Thoracic aorta (tissue), 2 donors: ENCODE data around the gene HIVEP2. TPM values are rescaled to one million over a fixed set of nuclear protein-coding genes. Genes with fewer than 3 reads are reported as not detected.

Experiments used
- ATAC-seq: fragments of 150-250 bp; one replicate; pipeline ENCODE4 v1.8.0; 2017; ENCODE audit warnings: low read depth; ENCODE audit not compliant: insufficient number of reproducible peaks, low FRiP score
- DNase-seq: peaks from one replicate; pipeline ENCODE4 v3.0.0-alpha.2; 2020; ENCODE audit warnings: low spot score
- H3K27ac ChIP-seq, 2 donors: fragments of 200-600 bp; sonication (generic); 1 replicate in 1 of 2; 2 replicates in 1 of 2; pipeline ENCODE4 v1.5.1; 2016; ENCODE audit warnings: mild to moderate bottlenecking in 2 of 2, moderate library complexity in 2 of 2
- H3K27me3 ChIP-seq: fragments of 200-600 bp; sonication (generic); replicated peaks from 2 replicates; pipeline ENCODE4 v1.6.0; 2016; ENCODE audit warnings: mild to moderate bottlenecking; ENCODE audit not compliant: insufficient read depth
- H3K36me3 ChIP-seq: fragments of 200-600 bp; sonication (generic); one replicate; pipeline ENCODE4 v1.5.1; 2016
- H3K4me1 ChIP-seq, 2 donors: fragments of 200-600 bp; sonication (generic); 1 replicate in 1 of 2; 2 replicates in 1 of 2; pipeline versions ENCODE4 v1.5.1 to v1.6.0; 2016; ENCODE audit warnings: low read depth in 2 of 2, mild to moderate bottlenecking in 1 of 2; ENCODE audit not compliant: control insufficient read depth in 1 of 2
- H3K4me3 ChIP-seq: fragments of 200-600 bp; sonication (generic); 2 replicates; pipeline ENCODE4 v1.5.1; 2016; ENCODE audit warnings: mild to moderate bottlenecking
- H3K9me3 ChIP-seq: fragments of 200-600 bp; sonication (generic); 2 replicates; pipeline ENCODE4 v1.5.1; 2016
- CTCF ChIP-seq: fragments of 200-600 bp; sonication (generic); IDR thresholded peaks from one replicate; pipeline ENCODE4 v1.5.1; 2019; ENCODE audit warnings: antibody characterized with exemption
- total RNA-seq, 2 donors: library from RNA; depleted of rRNA; stranded (reverse); fragments of >200 nt; gene quantifications; one replicate each; pipeline versions ENCODE4 v1.1.0 to v1.2.3, GENCODE V29; 2016

The HIVEP2 gene
- total RNA-seq, 2 donors from 2014 or later = 32.9 to 51.7 TPM

GRCh38 chr6:142878407-142878806 is 66.6 kb downstream of the HIVEP2 start:
- H3K27me3 ChIP-seq = no peaks in the 10 kb centered on the region
- no peak overlapping the region for H3K27ac ChIP-seq
- DNase-seq (no peak), ATAC-seq (no peak)
- no peaks in the 10 kb centered on the region for H3K36me3 ChIP-seq
- no peak for TF ChIP-seq CTCF
- no peaks in the 10 kb centered on the region for H3K9me3 ChIP-seq
- H3K4me3 ChIP-seq = no peak overlapping the region
- H3K4me1 ChIP-seq = peaks cover 0 to 30% of the 10 kb centered on the region in 2 donors

- ATAC-seq (no peak), DNase-seq (no peak)
- Histone ChIP-seq H3K27ac (no peak overlapping the region), H3K27me3 (no peaks in the 10 kb centered on the region), H3K4me3 (no peak overlapping the region), H3K36me3 (no peaks in the 10 kb centered on the region), H3K4me1 (peaks cover 16 to 34% of the 10 kb centered on the region in 2 donors), H3K9me3 (no peaks in the 10 kb centered on the region)
- TF ChIP-seq CTCF = no peak
Observed at GRCh38 chr6:142874676-142875075, 70.3 kb downstream of the HIVEP2 start.

- DNase-seq (no peak), ATAC-seq (no peak)
- Histone ChIP-seq H3K27me3 (no peaks in the 10 kb centered on the region), H3K36me3 (no peaks in the 10 kb centered on the region), H3K4me3 (no peak overlapping the region), H3K27ac (peak overlapping the region; percentile 33 to 52), H3K4me1 (peaks cover 32 to 44% of the 10 kb centered on the region in 2 donors), H3K9me3 (no peaks in the 10 kb centered on the region)
- no peak for TF ChIP-seq CTCF
Observed at GRCh38 chr6:142872376-142872775, 72.6 kb downstream of the HIVEP2 start.

DNA sequence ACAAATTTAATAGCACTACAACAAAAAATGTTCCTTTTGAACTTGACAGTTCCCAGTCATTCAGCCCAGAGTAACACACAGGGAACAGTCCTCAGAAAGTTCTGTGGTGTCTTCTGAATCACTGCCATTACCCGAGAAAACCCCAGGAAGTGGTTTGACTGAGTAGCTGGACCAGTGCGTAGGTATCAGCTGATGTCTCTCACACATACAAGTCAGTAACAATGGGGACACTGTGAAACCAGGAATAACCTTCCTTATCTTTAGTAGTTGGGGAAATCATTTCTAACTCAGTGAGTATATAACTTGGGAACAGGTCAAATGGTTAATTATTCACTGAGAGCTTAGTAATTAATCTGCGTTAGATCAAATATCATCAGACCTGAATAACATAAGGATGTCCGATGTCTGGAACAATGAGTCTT is 73.1 kb downstream of the HIVEP2 start:
- DNase-seq (no peak), ATAC-seq (peak; percentile 93)
- Histone ChIP-seq H3K27me3 (no peaks in the 10 kb centered on the region), H3K36me3 (no peaks in the 10 kb centered on the region), H3K4me3 (no peak overlapping the region), H3K9me3 (no peaks in the 10 kb centered on the region), H3K27ac (peak overlapping the region; percentile 33 to 52), H3K4me1 (peaks cover 34 to 47% of the 10 kb centered on the region in 2 donors)
- TF ChIP-seq CTCF = no peak

DNA sequence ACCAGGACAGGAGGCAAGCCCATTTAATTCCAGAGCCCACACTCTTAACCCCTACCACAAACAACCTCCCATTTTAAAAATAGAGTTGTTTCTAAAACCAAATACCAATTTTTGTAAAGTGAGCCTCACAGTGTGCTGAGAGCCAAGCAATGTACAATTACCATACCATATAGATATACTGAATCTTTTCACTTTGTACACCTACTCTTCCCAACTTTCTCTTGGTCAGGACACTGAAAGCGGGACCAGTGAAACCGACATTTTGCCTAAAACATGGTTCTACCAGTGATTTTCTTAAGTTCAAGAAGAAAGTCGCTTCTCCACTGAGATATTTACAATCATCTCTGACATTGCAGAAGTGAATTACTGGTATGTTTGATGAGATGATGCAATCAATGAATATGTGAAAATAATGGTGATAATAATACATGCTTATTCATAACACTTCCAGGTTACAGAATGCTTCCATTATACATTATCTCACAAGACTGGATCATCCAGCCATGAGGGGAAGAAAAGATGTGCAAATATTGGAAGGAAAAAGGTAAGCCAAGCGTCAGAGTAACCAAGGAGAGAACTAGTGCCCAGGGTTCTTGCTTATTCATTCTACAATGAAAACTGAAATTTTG is 74.1 kb downstream of the HIVEP2 start:
- Histone ChIP-seq H3K27ac (no peak overlapping the region), H3K27me3 (no peaks in the 10 kb centered on the region), H3K4me3 (no peak overlapping the region), H3K36me3 (no peaks in the 10 kb centered on the region), H3K4me1 (peaks cover 34 to 47% of the 10 kb centered on the region in 2 donors), H3K9me3 (no peaks in the 10 kb centered on the region)
- DNase-seq (no peak), ATAC-seq (no peak)
- TF ChIP-seq CTCF = no peak
